ENCODE measurements around the gene SLC30A4.

SLC30A4 gene

DNA sequence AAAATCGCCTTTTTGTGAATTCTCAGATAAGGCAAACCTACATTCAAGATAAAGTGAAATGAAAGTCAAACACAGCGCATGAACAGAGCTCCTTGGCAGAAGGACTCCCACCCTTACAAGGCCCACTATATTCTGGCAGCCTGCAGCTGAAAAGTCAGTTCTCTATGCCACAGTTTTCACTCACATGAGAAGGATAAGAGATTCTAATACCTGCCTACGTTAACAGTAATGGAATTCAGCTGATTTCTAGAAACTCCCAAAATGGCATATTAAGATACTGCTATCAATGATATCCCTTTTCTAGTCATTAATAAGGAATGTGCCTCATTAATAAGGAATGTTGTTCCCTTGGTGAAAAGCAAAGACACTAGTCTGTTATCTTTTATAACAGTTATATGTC lies 27.0 kb downstream of the SLC30A4 start:
- TF ChIP-seq, protein P1, sequence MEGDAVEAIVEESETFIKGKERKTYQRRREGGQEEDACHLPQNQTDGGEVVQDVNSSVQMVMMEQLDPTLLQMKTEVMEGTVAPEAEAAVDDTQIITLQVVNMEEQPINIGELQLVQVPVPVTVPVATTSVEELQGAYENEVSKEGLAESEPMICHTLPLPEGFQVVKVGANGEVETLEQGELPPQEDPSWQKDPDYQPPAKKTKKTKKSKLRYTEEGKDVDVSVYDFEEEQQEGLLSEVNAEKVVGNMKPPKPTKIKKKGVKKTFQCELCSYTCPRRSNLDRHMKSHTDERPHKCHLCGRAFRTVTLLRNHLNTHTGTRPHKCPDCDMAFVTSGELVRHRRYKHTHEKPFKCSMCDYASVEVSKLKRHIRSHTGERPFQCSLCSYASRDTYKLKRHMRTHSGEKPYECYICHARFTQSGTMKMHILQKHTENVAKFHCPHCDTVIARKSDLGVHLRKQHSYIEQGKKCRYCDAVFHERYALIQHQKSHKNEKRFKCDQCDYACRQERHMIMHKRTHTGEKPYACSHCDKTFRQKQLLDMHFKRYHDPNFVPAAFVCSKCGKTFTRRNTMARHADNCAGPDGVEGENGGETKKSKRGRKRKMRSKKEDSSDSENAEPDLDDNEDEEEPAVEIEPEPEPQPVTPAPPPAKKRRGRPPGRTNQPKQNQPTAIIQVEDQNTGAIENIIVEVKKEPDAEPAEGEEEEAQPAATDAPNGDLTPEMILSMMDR (conservative IDR thresholded peaks at IDR 0.05; ENCODE audit: low read depth), result no peak
- ChIA-PET POLR2A (ENCODE audit: low non-redundant PET) (no interaction called here), CTCF (no interaction called here)
- no peak overlapping the region for H3K27ac ChIP-seq
- no peak for DNase-seq (ENCODE audit: low spot score)

DNA sequence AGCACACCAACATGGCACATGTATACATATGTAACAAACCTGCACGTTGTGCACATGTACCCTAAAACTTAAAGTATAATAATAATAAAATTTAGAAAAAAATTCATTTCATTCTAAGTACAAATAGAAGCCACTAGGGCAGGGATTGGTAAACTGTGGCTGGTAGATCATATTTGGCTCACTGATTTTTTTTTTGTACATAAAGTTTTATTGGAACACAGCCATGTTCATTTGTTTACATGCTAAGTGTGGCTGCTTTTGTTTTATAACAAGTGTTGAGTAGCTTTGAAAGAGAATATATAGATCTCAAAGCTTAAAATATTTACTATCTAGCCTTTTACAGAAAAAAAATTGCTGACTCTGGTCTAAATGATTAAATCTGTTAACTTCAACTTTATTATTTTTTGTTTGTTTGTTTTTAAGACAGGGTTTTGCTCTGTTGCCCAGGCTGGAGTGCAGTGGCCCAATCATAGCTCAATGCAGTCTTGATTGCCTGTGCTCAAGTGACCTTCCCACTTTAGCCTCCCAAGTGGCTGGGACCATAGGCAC lies 32.8 kb downstream of the SLC30A4 start:
- CTCF ChIA-PET, result interaction anchor here (0.6 kb wide), 1 partner anchor 9 kb away, joined by 4 read pairs; no protein-coding TSS in a partner anchor
- TF ChIP-seq, protein P1 (conservative IDR thresholded peaks at IDR 0.05; ENCODE audit: low read depth), result no peak
- POLR2A ChIA-PET (ENCODE audit: low non-redundant PET), result no interaction called here
- H3K27ac ChIP-seq, result no peak overlapping the region
- DNase-seq (ENCODE audit: low spot score), result no peak

DNA sequence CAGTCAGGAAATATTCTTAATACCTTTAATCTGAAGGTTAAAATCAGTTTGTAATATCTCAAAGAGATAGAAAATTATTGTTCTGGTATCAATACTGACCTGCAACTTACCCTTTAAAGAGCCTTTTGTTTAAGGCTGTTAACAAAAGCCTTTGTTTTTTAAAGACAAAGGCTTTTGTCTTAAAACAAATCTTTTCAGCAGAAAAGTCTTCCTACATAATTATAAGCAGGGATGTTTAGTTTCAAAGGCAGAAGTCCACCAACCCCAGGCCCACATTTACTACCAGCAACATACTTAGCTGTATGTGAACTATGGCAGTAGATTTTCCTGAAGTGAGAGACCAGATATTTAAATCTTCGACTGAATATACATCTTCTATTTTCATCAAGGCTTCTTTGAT lies 36.2 kb downstream of the SLC30A4 start:
- H3K27ac ChIP-seq, result no peak overlapping the region
- DNase-seq (ENCODE audit: low spot score), result no peak
- ChIA-PET POLR2A (ENCODE audit: low non-redundant PET) (no interaction called here), CTCF (no interaction called here)
- TF ChIP-seq, protein P1 (conservative IDR thresholded peaks at IDR 0.05; ENCODE audit: low read depth), result no peak

DNA sequence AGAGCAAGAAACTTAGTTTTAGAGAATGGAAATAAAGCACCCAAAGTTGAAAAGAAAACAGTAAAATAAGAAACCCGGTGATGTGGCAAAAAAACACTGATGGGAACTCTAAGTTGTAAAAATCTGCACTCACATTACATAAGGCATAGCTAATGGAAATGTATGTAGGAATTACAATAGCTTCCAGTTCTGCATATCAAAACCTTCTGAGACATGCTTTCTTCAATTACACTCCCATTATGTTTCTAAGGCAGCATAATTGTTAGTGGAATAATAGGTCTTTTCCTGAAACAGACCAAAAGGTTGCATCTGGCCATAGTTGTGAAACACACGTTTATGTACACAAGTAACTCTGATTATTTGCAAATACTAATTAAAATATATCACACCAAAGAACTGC lies 41.4 kb downstream of the SLC30A4 start:
- DNase-seq (ENCODE audit: low spot score), result no peak
- ChIA-PET POLR2A (ENCODE audit: low non-redundant PET) (no interaction called here), CTCF (interaction anchor here (0.5 kb wide), 1 partner anchor 21 kb away, joined by 3 read pairs; no protein-coding TSS in a partner anchor)
- TF ChIP-seq, protein P1 (conservative IDR thresholded peaks at IDR 0.05; ENCODE audit: low read depth), result no peak
- H3K27ac ChIP-seq, result no peak overlapping the region

DNA sequence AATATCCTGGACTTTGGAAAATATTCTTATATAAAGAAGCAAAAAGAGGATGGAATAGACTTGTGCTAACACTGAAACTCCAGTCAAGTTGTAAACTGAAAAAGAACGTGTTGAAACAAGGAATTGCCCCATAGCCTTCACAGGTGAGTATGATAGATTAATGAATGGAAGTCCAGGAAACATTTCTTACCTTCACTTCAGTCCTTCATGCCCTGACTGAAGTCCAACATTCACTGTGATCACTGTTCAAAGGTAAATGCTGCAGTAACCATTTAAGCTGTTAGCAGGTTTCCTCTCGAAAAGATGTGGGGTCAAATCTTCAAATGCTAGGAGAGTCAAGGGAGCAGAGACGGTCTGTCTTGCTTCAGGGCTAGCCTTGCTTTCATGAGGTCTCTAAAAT lies 46.1 kb downstream of the SLC30A4 start:
- H3K27ac ChIP-seq, result no peak overlapping the region
- no peak for DNase-seq (ENCODE audit: low spot score)
- CTCF ChIA-PET, result interaction anchor here (0.6 kb wide), 1 partner anchor 1164 kb away, joined by 5 read pairs; no protein-coding TSS in a partner anchor
- TF ChIP-seq, protein P1 (conservative IDR thresholded peaks at IDR 0.05; ENCODE audit: low read depth), result no peak
- POLR2A ChIA-PET (ENCODE audit: low non-redundant PET), result no interaction called here

DNA sequence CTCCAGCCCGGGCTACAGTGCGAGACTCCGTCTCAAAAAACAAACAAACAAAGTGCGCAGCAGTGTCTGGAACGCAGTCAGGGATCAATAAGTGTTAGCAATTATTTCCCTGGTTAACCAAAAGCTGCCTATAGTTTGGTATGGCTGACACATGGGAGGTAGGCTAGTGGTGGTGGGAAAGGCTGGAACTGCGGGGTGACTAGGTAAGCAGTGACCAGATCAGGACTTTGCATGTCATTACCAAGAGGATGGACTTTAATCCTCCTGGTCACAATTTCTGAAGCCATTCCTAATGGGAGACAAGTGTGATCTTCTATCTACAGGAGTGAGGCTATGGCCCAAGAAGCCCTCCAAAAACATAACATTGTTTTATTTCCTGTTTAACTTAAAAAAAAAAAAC lies 47.8 kb downstream of the SLC30A4 start:
- CTCF ChIA-PET, result interaction anchor here (0.7 kb wide), 1 partner anchor 237 kb away, joined by 3 read pairs; no protein-coding TSS in a partner anchor
- no peak for DNase-seq (ENCODE audit: low spot score)

More for the DNA sequence above, 47.8 kb downstream of the SLC30A4 start:
- POLR2A ChIA-PET (ENCODE audit: low non-redundant PET), result interaction anchor here (0.7 kb wide), 1 partner anchor 19 kb away, joined by 3 read pairs; no protein-coding TSS in a partner anchor
- H3K27ac ChIP-seq, result no peak overlapping the region
- TF ChIP-seq, protein P1 (conservative IDR thresholded peaks at IDR 0.05; ENCODE audit: low read depth), result no peak
